ENCODE measurements around the gene SEMG2. TPM values are rescaled to one million over a fixed set of nuclear protein-coding genes. Genes with fewer than 3 reads are reported as not detected.

Gene SEMG2
- total and polyA plus RNA-seq, 2 donors = 0.09 to 0.39 TPM

- H3K4me3 ChIP-seq (ENCODE audit: low read length in 2 of 2) = no peak overlapping the region
- no peaks in the 10 kb centered on the region for H3K4me1 ChIP-seq (ENCODE audit: control insufficient read depth in 2 of 2, insufficient read depth in 2 of 2, low read length in 2 of 2)
- H3K27me3 ChIP-seq (ENCODE audit: control insufficient read depth in 2 of 2, insufficient read depth in 1 of 2, low read length in 1 of 2) = peaks cover 0 to 2% of the 10 kb centered on the region in 2 donors
- no peak for DNase-seq (ENCODE audit: low read depth in 6 of 9, low spot score in 9 of 9)
- no peak overlapping the region for H3K27ac ChIP-seq (ENCODE audit: low read depth in 1 of 2, low read length in 1 of 2)
- no peaks in the 10 kb centered on the region for H3K36me3 ChIP-seq (ENCODE audit: control insufficient read depth in 2 of 2, insufficient read depth in 2 of 2, low read length in 1 of 2)
- no peaks in the 10 kb centered on the region for H3K9me3 ChIP-seq (ENCODE audit: control insufficient read depth in 2 of 2, insufficient read depth in 1 of 2, low read length in 1 of 2)
These were observed 27.4 kb downstream of the SEMG2 start for GRCh38 chr20:45248609-45249008.

DNA sequence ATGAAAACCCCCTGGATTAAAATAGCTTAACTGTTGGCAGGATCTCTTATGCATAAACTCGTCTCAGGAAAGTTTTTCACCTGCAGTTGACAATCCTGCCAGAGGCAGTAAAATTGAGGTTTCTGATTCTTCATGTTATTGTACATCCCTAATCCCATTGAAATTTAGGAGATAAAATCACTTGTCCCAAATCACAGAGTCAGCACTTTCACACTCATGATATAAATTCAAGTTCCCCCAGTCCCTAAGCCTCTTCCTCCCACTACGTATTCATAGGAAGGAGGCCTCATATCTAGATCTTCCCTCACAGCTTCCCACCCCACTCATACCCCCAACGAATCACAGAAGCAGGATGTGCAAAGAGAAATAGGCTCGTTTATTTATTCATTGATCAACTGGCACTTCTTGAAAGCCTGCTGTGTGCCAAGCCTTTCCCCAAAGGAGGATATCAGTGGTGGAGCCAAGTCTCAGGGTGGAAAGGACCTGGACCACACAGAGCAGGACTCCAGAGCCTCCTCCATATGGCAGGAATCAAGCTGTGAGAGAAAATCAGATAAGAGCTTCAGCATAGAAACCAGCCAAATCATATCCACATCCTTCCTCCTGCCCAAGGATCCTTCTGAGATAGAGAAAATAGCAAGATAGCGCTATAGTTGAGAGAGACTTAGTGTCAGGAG lies 30.8 kb downstream of the SEMG2 start:
- Histone ChIP-seq H3K27me3 (ENCODE audit: control insufficient read depth in 2 of 2, insufficient read depth in 1 of 2, low read length in 1 of 2) (no peaks in the 10 kb centered on the region), H3K4me3 (ENCODE audit: low read length in 2 of 2) (no peak overlapping the region), H3K36me3 (ENCODE audit: control insufficient read depth in 2 of 2, insufficient read depth in 2 of 2, low read length in 1 of 2) (no peaks in the 10 kb centered on the region), H3K9me3 (ENCODE audit: control insufficient read depth in 2 of 2, insufficient read depth in 1 of 2, low read length in 1 of 2) (no peaks in the 10 kb centered on the region), H3K4me1 (ENCODE audit: control insufficient read depth in 2 of 2, insufficient read depth in 2 of 2, low read length in 2 of 2) (peaks cover 0 to 2% of the 10 kb centered on the region in 2 donors), H3K27ac (ENCODE audit: low read depth in 1 of 2, low read length in 1 of 2) (no peak overlapping the region)
- WGBS = 41% methylated on average over 5 of the region's 5 CpGs
- no peak for DNase-seq (ENCODE audit: low read depth in 6 of 9, low spot score in 9 of 9)

- no peaks in the 10 kb centered on the region for H3K9me3 ChIP-seq (ENCODE audit: control insufficient read depth in 2 of 2, insufficient read depth in 1 of 2, low read length in 1 of 2)
- H3K27me3 ChIP-seq (ENCODE audit: control insufficient read depth in 2 of 2, insufficient read depth in 1 of 2, low read length in 1 of 2) = no peaks in the 10 kb centered on the region
- DNase-seq (ENCODE audit: low read depth in 6 of 9, low spot score in 9 of 9) = no peak
- peaks cover 0 to 2% of the 10 kb centered on the region in 2 donors for H3K4me1 ChIP-seq (ENCODE audit: control insufficient read depth in 2 of 2, insufficient read depth in 2 of 2, low read length in 2 of 2)
- 93% methylated on average over 4 of the region's 4 CpGs for WGBS
- H3K4me3 ChIP-seq (ENCODE audit: low read length in 2 of 2) = no peak overlapping the region
- H3K27ac ChIP-seq (ENCODE audit: low read depth in 1 of 2, low read length in 1 of 2) = no peak overlapping the region
- no peaks in the 10 kb centered on the region for H3K36me3 ChIP-seq (ENCODE audit: control insufficient read depth in 2 of 2, insufficient read depth in 2 of 2, low read length in 1 of 2)
These were observed 32.1 kb downstream of the SEMG2 start for GRCh38 chr20:45253261-45253660.

DNA sequence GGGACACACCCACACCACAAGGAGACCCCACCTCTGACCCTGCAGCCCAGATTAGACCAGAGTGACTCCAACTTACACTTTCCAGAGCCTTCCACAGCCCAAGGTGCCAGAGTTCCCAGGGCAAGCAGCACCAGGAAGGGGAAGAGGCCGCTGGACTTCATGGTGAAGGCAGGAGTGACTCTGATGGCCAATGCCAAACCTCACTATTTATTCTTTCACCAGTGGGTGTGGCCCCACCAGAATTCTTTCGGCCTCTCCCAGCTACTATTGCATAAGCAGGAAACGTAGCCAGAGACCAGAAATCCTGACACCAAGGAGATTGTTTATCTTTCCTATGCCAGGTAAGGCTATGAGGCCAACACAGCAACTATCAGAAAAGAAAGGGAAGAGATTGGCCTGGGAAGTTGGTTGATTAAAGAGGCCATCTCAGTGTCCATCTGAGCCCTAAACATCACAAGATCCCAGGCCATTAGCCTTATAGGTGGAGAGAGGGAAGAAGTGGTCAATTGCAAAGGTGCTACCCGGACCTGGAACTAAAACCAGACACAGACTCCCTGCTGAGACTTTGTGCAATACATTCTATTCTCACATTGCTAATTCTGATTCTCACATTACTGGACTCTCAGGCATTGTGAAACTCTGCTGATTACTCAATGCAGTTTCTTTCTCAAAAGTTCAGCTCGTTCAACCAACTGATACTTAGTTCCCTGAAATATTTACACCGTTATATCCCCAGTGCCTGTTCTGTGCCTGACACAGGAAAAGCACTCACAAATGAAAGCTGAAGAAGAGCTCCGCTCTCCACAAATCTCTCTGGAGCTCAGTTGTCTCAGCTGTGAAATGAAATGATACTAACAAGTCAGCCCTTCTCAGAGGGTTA lies 33.5 kb downstream of the SEMG2 start, which contains the start of gene SLPI:
TSS of gene SLPI (minus strand) at position 182 of the 880 bp plus-strand sequence. CDS start at position 161, 21 bp downstream.
- H3K36me3 ChIP-seq (ENCODE audit: control insufficient read depth in 2 of 2, insufficient read depth in 2 of 2, low read length in 1 of 2) = no peaks in the 10 kb centered on the region
- H3K4me1 ChIP-seq (ENCODE audit: control insufficient read depth in 2 of 2, insufficient read depth in 2 of 2, low read length in 2 of 2) = peaks cover 0 to 2% of the 10 kb centered on the region in 2 donors
- H3K9me3 ChIP-seq (ENCODE audit: control insufficient read depth in 2 of 2, insufficient read depth in 1 of 2, low read length in 1 of 2) = no peaks in the 10 kb centered on the region
- H3K4me3 ChIP-seq (ENCODE audit: low read length in 2 of 2) = no peak within 1 kb of the TSS
- 69% methylated on average over 7 of the region's 7 CpGs for WGBS
- H3K27me3 ChIP-seq (ENCODE audit: control insufficient read depth in 2 of 2, insufficient read depth in 1 of 2, low read length in 1 of 2) = no peaks in the 10 kb centered on the region
- H3K27ac ChIP-seq (ENCODE audit: low read depth in 1 of 2, low read length in 1 of 2) = peak within 1 kb of the TSS in 1 of 2 donors; percentile 82
- DNase-seq (ENCODE audit: low read depth in 6 of 9, low spot score in 9 of 9) = peak in 1 of 9 donors; percentile 7

- WGBS = 79% methylated on average over 3 of the region's 3 CpGs
- no peak for DNase-seq (ENCODE audit: low read depth in 6 of 9, low spot score in 9 of 9)
- no peak overlapping the region for H3K27ac ChIP-seq (ENCODE audit: low read depth in 1 of 2, low read length in 1 of 2)
- no peak overlapping the region for H3K4me3 ChIP-seq (ENCODE audit: low read length in 2 of 2)
- H3K36me3 ChIP-seq (ENCODE audit: control insufficient read depth in 2 of 2, insufficient read depth in 2 of 2, low read length in 1 of 2) = no peaks in the 10 kb centered on the region
- no peaks in the 10 kb centered on the region for H3K27me3 ChIP-seq (ENCODE audit: control insufficient read depth in 2 of 2, insufficient read depth in 1 of 2, low read length in 1 of 2)
- H3K9me3 ChIP-seq (ENCODE audit: control insufficient read depth in 2 of 2, insufficient read depth in 1 of 2, low read length in 1 of 2) = no peaks in the 10 kb centered on the region
- peaks cover 0 to 2% of the 10 kb centered on the region in 2 donors for H3K4me1 ChIP-seq (ENCODE audit: control insufficient read depth in 2 of 2, insufficient read depth in 2 of 2, low read length in 2 of 2)
These were observed 36.0 kb downstream of the SEMG2 start for GRCh38 chr20:45257161-45257560.

DNA sequence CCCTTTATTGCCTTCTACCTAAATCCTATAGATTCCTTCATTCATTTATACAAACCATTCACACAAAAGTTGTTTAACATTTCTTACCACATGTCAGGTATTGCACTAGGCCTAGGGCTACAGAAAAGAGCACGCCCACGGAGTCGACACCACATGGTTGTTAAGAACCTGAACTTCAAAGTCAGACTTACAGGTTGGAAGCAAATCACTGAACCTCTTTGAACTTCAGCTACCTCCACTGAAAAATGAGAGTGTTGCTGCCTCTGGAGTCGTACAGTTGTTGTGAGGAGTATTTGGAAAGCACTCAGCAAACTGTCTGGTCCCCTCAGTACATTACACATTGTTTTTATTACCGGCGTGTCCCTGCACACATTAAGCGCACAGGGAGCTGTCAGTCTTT lies 36.5 kb downstream of the SEMG2 start:
- WGBS = 88% methylated on average over 7 of the region's 7 CpGs
- Histone ChIP-seq H3K9me3 (ENCODE audit: control insufficient read depth in 2 of 2, insufficient read depth in 1 of 2, low read length in 1 of 2) (no peaks in the 10 kb centered on the region), H3K27ac (ENCODE audit: low read depth in 1 of 2, low read length in 1 of 2) (no peak overlapping the region), H3K4me3 (ENCODE audit: low read length in 2 of 2) (no peak overlapping the region), H3K27me3 (ENCODE audit: control insufficient read depth in 2 of 2, insufficient read depth in 1 of 2, low read length in 1 of 2) (no peaks in the 10 kb centered on the region), H3K4me1 (ENCODE audit: control insufficient read depth in 2 of 2, insufficient read depth in 2 of 2, low read length in 2 of 2) (peaks cover 0 to 2% of the 10 kb centered on the region in 2 donors), H3K36me3 (ENCODE audit: control insufficient read depth in 2 of 2, insufficient read depth in 2 of 2, low read length in 1 of 2) (no peaks in the 10 kb centered on the region)
- peak in 2 of 9 donors; percentile 2 to 16 for DNase-seq (ENCODE audit: low read depth in 6 of 9, low spot score in 9 of 9)

- H3K27me3 ChIP-seq (ENCODE audit: control insufficient read depth in 2 of 2, insufficient read depth in 1 of 2, low read length in 1 of 2) = no peaks in the 10 kb centered on the region
These were observed 37.1 kb downstream of the SEMG2 start for GRCh38 chr20:45258259-45258658.

GRCh38 chr20:45258664-45259063 lies 37.5 kb downstream of the SEMG2 start:
- no peaks in the 10 kb centered on the region for H3K27me3 ChIP-seq (ENCODE audit: control insufficient read depth in 2 of 2, insufficient read depth in 1 of 2, low read length in 1 of 2)

More at GRCh38 chr20:45258259-45258658, 37.1 kb downstream of the SEMG2 start:
- Histone ChIP-seq H3K27ac (ENCODE audit: low read depth in 1 of 2, low read length in 1 of 2) (no peak overlapping the region), H3K36me3 (ENCODE audit: control insufficient read depth in 2 of 2, insufficient read depth in 2 of 2, low read length in 1 of 2) (no peaks in the 10 kb centered on the region), H3K4me1 (ENCODE audit: control insufficient read depth in 2 of 2, insufficient read depth in 2 of 2, low read length in 2 of 2) (peaks cover 0 to 2% of the 10 kb centered on the region in 2 donors), H3K4me3 (ENCODE audit: low read length in 2 of 2) (no peak overlapping the region), H3K9me3 (ENCODE audit: control insufficient read depth in 2 of 2, insufficient read depth in 1 of 2, low read length in 1 of 2) (no peaks in the 10 kb centered on the region)
- 95% methylated on average over 3 of the region's 3 CpGs for WGBS
- no peak for DNase-seq (ENCODE audit: low read depth in 6 of 9, low spot score in 9 of 9)

More at GRCh38 chr20:45258664-45259063, 37.5 kb downstream of the SEMG2 start:
- Histone ChIP-seq H3K9me3 (ENCODE audit: control insufficient read depth in 2 of 2, insufficient read depth in 1 of 2, low read length in 1 of 2) (no peaks in the 10 kb centered on the region), H3K4me3 (ENCODE audit: low read length in 2 of 2) (no peak overlapping the region), H3K36me3 (ENCODE audit: control insufficient read depth in 2 of 2, insufficient read depth in 2 of 2, low read length in 1 of 2) (no peaks in the 10 kb centered on the region), H3K27ac (ENCODE audit: low read depth in 1 of 2, low read length in 1 of 2) (no peak overlapping the region), H3K4me1 (ENCODE audit: control insufficient read depth in 2 of 2, insufficient read depth in 2 of 2, low read length in 2 of 2) (peaks cover 0 to 2% of the 10 kb centered on the region in 2 donors)
- no peak for DNase-seq (ENCODE audit: low read depth in 6 of 9, low spot score in 9 of 9)
- 71% methylated on average over 2 of the region's 2 CpGs for WGBS
